ENCODE results near the gene CAPN6.

CAPN6 gene, protein sequence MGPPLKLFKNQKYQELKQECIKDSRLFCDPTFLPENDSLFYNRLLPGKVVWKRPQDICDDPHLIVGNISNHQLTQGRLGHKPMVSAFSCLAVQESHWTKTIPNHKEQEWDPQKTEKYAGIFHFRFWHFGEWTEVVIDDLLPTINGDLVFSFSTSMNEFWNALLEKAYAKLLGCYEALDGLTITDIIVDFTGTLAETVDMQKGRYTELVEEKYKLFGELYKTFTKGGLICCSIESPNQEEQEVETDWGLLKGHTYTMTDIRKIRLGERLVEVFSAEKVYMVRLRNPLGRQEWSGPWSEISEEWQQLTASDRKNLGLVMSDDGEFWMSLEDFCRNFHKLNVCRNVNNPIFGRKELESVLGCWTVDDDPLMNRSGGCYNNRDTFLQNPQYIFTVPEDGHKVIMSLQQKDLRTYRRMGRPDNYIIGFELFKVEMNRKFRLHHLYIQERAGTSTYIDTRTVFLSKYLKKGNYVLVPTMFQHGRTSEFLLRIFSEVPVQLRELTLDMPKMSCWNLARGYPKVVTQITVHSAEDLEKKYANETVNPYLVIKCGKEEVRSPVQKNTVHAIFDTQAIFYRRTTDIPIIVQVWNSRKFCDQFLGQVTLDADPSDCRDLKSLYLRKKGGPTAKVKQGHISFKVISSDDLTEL

DNA sequence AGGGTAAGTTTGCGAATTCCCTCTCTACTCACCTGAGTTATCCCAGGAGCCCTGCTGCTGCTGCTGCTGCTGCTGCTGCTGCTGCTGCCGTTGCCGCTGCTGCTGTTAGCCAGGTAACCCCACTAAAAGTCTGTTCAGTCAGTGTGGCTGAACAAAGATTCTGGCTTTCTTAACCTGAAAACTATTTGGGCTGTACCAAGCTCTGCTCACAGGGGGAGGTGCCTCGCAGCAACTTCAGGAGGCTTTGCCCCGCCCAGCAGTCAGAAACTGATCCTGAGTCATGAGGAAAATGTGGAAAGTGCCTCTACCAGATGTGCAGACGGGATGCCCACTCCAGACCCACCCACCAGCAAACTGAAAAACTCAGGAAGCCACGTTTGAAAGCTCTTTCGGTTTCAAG is at the start of gene CAPN6:
CAPN6 (minus strand) TSS at position 145 of the 400 bp plus-strand sequence. CDS start 6,547 bp downstream, outside the sequence.
- no peak within 1 kb of the TSS for H3K27ac ChIP-seq
- no peak for TF ChIP-seq ZFX (IDR thresholded peaks at IDR 0.05; ENCODE audit: borderline replicate concordance)
- TF ChIP-seq, protein P1, sequence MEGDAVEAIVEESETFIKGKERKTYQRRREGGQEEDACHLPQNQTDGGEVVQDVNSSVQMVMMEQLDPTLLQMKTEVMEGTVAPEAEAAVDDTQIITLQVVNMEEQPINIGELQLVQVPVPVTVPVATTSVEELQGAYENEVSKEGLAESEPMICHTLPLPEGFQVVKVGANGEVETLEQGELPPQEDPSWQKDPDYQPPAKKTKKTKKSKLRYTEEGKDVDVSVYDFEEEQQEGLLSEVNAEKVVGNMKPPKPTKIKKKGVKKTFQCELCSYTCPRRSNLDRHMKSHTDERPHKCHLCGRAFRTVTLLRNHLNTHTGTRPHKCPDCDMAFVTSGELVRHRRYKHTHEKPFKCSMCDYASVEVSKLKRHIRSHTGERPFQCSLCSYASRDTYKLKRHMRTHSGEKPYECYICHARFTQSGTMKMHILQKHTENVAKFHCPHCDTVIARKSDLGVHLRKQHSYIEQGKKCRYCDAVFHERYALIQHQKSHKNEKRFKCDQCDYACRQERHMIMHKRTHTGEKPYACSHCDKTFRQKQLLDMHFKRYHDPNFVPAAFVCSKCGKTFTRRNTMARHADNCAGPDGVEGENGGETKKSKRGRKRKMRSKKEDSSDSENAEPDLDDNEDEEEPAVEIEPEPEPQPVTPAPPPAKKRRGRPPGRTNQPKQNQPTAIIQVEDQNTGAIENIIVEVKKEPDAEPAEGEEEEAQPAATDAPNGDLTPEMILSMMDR (IDR thresholded peaks at IDR 0.05) = no peak

DNA sequence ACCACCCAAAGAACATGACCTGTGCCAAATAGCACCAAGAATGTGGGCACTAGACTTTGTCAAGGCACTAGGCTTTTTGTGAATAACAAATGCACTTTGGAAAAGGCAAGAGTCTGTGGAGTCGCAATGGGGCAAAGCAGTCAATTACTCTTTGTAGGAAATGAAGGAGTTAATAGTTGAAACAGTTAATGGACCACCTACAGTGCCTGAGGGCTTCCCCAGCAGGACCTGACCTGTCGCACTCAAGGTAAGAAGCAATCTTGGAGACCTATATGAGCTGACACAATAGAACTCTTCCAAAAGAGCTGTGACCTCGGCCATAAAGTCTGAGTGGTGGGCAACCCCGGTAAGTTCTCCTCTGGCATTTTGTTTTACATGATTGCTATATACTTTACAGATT is 49.2 kb upstream of the CAPN6 start:
- no peak overlapping the region for H3K27ac ChIP-seq
- TF ChIP-seq, protein P1 (IDR thresholded peaks at IDR 0.05) = no peak
- no peak for TF ChIP-seq ZFX (IDR thresholded peaks at IDR 0.05; ENCODE audit: borderline replicate concordance)

DNA sequence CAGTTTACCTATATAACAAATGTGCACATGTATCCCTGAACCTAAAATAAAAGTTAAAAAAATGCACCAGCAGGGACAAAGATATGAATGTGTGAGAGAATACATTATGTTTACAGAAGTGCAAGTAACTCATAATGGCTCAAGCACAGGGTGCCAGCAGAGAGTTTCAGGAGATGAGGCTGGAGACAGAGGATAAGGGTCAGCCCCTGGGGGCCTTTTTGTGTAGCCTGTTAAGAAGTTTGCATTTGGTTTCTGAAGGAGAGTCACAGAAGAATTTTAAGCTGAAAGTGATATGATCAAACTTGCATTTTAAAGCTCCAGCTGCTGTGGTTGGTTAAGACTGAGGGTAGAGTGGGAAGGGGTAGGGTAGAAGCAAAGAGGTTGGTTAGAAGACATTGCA is 48.6 kb upstream of the CAPN6 start:
- TF ChIP-seq, protein P1 (IDR thresholded peaks at IDR 0.05) = no peak
- no peak for TF ChIP-seq ZFX (IDR thresholded peaks at IDR 0.05; ENCODE audit: borderline replicate concordance)
- no peak overlapping the region for H3K27ac ChIP-seq

DNA sequence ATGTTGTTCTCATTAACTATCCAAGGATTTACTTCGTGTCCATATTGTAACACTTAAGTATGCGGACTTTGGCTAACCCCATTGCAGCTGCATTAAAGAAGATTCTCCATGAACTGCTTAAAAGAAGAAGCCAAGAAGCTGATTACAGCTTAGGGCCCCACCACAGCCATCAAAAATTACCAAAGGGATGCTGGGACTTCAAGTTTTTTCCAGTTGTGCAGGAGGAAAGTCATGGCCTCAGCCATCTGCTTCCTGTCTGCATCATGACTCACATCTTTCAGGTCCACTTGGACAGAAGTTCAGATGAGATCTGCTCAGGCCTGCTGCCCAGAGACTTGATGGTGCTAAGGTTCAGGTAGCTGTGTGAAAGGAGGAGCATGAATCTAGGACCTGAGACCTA is 38.8 kb upstream of the CAPN6 start:
- no peak overlapping the region for H3K27ac ChIP-seq
- TF ChIP-seq, protein P1 (IDR thresholded peaks at IDR 0.05) = no peak
- TF ChIP-seq ZFX (IDR thresholded peaks at IDR 0.05; ENCODE audit: borderline replicate concordance) = no peak

DNA sequence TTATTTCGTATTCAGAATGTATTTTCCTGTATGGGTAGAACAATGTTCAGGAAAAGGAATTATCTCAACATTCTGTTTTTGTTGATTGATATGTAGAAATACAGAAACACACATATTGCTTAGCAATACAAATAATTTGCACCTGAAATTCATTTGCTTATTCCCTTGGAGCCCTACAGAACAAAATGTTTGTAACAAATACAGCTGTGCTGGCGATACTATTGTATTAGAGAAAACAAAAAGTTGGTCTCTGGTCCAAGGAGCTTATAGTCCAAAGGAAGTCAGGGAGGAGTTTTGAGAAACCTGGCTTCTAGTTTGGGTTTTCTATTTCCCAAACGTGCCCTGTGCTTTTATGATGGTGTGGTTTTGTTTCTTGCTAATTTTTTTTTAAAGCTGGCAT is 37.8 kb upstream of the CAPN6 start:
- no peak overlapping the region for H3K27ac ChIP-seq

DNA sequence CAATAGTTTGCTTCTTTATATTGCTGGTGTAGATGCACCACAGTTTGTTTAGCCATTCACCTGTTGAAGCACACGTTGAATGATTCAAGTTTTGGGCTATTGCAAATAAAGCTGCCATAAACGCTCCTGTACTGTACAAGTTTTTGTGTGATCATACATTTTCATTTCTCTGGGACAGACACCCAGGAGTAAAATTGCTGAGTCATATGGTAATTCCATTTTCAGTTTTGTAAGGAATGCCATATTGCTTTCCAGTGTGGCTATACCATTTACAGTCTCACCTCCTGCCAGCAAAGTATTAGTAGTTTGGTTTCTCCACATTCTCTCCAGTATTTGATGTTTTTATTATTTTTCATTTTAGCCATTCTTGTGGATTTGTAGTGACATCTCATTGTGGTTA is 32.0 kb upstream of the CAPN6 start:
- no peak overlapping the region for H3K27ac ChIP-seq
- TF ChIP-seq, protein P1 (IDR thresholded peaks at IDR 0.05) = no peak
- no peak for TF ChIP-seq ZFX (IDR thresholded peaks at IDR 0.05; ENCODE audit: borderline replicate concordance)

More for the DNA sequence above, 37.8 kb upstream of the CAPN6 start:
- TF ChIP-seq ZFX (IDR thresholded peaks at IDR 0.05; ENCODE audit: borderline replicate concordance) = no peak
- TF ChIP-seq, protein P1 (IDR thresholded peaks at IDR 0.05) = no peak

DNA sequence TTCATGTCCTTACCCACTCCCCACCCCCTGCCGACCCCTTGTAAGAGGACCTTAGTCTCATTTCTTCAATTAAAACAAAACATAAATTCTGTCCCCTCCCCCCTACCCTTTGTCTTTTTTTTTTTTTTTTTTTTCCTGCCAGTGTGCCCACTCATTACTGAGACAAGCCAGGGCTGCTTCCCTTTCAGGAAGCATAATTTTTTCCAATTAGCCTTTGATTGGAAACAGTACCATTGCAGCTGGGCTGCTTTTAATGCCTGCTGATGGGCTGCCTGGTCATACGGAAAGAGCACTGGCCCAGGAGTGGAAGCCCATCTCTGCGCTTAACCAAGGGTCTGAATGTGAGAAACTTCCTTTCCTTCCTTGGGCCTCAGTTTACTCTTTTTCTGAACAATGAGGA is 18.6 kb upstream of the CAPN6 start:
- H3K27ac ChIP-seq = no peak overlapping the region
- TF ChIP-seq, protein P1 (IDR thresholded peaks at IDR 0.05) = no peak
- no peak for TF ChIP-seq ZFX (IDR thresholded peaks at IDR 0.05; ENCODE audit: borderline replicate concordance)
